NCI-H226 (cell line): ENCODE results near the gene CLCA1.
A peak's percentile ranks its signal among the peaks of the same experiment; 100 is the strongest.
"Not testable (repeated sequence)": the region's sequence is repeated elsewhere in the genome, so short reads cannot be mapped to it uniquely, and the experiment has no call there.

Experiments
- DNase-seq: peaks from one replicate; pipeline ENCODE4 v3.0.0-alpha.2; 2015

Gene CLCA1

DNA sequence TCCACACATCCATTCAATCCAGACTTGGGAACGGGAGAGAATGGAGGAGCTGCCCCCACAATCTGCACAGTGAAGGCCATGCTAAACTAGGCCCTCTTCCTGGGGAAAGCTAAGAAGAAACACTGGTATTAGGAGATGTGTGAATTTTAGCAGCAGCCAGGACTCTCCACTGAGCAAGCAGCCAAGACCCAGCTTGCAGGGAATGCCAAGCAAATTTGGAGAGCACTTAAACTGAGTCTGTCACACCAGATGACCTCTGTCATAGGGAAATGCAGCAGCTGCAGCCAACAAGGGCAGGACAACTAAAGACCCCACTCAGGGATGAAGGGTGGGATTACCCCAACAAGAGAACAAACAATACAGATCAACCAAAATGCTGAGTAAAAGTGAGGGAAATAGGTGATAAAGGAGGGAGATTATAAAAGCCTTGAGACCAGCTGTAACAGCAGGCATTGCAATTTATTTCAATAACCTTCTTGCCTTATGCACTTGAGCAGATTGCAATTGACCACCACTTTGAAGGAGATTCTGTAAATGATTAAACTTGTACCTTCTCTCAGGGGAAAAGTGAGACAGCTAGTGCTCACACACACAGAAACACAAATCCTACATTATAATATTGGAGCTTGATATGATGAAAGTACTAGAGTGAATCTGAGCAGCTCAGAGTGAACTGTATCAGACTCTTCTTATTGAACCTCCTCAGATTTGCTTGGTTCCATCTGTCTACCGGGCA is 2.5 kb upstream of the CLCA1 start:
- DNase-seq = no peak

DNA sequence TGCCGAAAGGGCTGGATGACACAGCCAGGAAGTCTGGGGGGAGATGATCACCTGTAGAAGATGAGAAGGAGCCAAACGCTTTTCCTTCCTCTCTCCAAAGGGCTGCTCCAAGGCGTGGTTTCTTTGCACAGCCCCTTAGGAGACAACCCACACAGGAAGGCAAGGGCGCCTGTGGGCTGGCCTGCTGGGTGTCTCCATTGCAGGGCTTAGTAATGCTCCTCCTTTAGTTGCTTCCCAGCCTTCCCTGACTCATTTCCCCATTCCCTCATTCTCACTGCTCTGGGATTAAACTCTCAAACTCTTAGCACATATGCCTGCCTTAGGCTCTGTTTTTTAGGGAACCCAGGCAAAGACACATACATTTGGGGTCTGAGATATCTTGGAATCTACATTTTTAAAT is 1.7 kb upstream of the CLCA1 start:
- peak; percentile 29 for DNase-seq

DNA sequence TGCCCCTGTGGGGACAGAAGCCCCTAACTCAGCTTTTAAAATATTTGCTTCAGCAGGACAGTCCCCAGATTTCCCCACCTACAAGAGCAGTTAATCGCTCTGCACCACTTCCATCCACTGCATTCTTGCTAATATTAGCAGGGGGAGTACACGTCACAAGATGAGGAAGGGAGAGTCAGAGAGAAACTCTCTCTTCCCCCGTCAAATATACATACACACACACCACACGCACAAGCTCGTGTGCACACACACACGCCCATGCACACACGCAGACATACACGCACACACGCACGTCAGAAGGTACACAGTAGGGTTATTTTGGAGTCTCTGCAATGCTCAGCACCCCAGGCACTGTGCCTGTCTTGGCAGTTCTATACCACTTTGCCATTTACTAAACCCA is 2.1 kb downstream of the CLCA1 start:
- no peak for DNase-seq

DNA sequence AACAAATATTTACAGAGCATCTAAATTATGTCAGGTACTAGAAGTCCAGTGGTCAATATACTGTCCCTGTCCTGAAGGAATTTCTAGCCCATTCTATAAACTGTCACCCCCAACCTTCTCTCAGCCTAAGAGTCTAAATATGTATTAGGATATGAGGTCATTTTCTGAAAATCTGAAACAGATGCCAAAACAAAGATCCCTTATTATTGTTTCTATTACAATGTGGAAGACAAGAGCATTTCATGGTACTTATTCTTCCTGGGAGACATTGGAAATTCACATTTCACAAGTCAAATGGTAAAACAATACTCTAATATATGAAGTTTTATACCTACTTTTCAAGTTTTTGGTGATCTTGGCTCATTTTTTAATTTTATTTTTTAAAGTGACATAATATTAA is 2.6 kb downstream of the CLCA1 start:
- no peak for DNase-seq

DNA sequence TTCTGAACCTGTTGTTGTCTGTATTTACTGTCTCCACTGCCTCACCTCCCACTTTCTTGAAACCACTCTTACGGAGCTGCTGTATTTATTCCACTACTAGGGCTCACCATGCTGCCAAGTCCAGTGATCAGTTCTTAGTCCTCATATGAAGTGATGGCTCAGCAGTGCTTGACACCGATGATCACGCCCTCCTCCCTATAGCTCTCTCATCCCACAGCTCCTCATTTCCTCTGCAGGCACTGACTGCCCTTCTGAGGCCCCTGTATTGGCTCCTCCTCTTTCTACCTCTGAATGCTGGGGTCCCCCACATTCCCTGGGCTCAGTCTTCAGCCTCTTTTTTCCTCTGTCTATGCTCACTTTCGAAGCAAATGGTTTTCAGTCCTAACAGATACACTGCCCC is 3.4 kb downstream of the CLCA1 start:
- DNase-seq = no peak

DNA sequence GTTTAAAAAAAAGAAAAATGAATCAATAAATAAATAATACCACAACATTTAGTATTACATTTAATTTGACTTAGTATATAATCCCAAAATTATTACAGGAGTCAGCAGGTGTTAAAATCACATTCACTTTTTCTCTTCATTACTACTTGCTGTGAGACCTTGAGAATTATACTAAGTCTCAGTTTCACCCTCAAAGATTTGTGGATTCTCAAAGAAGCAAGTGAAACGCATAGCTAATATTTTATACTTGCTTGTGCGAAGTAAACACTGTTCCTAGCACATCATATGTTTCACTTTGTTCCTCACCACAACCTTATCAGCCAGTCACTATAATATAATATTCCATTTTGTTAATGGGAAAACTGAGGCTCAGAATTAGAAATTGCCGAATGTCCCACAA is 4.0 kb downstream of the CLCA1 start:
- no peak for DNase-seq

DNA sequence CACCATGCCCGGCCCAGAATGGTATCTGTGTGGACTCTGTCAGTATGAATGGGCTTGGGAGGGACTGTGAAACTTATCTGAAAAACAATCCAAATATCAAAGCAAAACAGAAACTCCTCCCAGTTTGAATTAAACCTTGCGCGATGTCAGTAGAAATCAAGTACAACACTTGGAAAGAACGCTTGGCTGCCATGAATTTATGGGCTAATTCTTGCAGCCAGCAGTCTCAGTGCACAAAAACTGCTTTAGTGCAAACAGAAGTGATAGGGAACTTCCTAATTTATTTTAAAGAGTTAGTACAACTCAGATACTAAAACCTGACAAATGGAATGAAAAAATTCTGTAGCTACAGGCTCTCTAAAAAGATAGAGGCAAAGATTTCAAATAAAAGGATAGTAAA is 8.5 kb downstream of the CLCA1 start:
- DNase-seq = no peak

DNA sequence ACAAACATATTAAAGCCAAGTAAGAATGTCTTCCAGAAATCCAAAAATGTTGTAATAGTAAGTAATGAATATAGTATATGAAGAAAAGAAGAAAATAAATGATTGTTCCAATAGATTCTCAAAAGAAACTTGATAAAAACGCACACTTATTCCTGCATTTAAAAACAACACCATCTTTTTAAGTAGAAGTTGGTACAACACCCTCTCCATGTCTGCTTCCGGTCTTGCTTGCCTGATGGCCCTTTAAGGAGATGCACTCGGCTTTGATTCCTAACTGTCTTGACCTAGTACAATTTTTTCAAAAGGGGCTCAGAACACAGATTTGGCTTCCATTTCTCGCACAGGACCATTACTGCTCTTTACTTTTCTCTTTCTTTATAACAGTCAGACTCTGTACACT is 9.0 kb downstream of the CLCA1 start:
- DNase-seq = no peak

DNA sequence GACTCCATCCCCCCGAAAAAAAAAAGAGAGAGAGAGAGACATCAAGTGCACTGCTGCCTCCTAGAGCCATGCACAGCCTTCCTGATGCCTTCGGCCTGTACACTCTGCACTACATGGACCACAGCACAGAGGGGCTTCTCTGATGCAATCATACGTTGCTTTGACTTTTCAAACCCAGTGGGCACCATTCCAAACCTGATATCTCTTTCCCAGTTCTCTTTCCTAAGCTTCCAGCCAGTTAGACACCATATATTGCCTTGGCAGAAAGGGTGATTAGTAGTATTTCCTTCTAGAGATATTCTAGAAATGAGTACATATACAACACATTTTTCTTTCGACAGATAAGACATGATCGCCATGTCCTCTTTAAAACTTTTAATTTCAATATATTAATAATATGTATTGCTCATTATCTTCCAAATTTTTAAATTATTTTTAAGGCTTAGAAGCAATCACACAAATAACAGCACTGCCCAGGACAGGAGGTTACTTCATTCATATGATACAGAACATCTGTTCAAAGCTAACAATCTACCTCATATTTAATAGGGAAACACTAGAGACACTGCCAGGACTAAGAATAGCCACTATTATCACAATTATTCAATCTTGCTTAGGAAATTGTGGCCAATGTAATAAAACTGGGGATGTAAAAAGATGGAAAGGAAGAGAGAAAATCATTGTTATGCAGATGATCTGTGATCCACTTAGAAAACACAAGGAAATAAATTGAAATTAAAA is 9.9 kb downstream of the CLCA1 start:
- DNase-seq = no peak

DNA sequence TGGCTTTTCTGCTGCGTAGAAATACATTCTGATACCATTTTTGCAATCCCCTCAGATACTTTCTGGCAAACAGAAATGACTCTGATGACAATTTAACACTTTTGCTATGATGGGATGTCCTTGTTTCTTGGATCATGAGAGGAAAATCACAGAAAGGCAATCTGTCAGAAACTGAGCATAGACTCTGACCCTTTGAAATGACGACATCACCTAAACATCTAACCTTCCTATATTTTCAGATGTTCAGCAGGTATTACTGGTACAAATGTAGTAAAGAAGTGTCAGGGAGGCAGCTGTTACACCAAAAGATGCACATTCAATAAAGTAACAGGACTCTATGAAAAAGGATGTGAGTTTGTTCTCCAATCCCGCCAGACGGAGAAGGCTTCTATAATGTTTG is 13.2 kb downstream of the CLCA1 start:
- DNase-seq = no peak

DNA sequence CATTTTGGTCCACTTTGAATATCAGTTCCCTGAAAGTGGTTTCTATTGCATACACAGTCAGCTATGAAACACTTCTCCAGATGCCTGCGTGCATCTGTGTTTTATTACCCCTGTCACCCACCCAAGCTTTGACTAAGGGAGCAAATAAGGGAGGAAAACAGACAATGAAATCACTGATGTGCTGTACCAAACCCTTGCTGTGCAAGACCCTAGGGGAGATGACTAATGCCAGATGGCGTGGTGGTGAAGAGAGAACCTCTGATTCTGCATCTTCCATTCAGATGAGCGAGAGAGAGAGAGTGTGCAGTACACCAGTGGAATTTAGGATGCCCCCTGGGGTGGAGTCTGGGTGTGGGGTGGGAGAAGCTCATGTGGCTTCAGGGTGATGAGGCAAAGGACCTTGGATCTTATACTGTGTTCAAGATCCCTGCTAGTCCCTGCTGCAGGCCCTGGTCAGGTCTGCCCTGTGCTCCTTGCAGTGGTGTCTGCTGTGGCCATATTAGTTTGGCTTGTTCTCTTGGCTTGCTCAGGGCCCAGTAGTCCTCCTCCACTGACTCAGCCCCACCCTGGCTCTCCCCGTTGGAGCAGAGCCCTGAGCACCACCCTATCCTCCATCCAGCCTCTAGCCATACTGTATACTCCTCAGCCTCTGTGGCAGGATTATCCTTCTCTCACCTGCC is 18.5 kb downstream of the CLCA1 start:
- no peak for DNase-seq

DNA sequence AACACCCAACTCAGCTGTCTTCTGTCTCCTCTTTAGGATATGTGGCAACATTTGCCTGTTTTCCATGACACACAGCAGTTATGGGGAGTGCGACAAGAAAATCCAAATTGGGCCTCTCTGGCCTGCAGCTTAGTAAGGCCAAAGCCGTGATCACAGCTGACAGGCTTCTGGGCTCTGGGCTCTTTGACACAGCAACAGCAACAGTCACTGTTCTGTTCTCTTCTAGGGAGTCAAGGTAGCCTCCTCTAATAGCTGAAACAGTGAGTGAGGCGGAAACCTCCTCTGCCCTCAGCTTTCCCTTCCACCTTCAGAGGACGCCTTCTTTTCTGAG is 19.0 kb downstream of the CLCA1 start:
- no peak for DNase-seq

DNA sequence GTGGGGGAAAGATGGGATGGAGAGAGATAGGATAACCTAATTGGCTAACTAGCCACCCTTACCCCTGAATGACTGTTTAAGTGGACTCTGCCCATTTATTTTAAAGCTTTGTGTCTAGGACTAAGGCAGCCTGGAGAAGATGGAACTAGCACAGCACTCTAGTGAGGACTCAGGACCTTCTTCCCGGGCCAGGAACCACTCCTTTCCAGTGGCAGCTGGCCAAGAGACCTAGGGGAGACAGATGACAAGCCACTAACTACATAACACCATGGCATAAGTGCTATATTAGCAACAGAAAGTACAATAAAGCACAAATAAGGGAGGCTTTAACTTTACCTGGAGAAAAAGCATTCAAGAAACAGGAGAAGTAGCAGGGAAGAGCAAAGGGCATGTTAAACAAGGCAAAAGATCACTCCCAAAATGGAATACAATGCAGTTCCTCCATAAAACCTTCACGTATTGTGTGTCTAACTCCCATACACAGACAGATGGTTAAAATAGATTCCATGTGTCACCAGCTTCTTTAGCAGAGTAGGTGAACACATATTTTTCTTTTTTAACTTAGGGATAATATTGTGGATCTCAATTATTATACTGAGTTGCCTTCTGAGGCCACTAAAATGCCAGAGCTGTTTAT is 20.6 kb downstream of the CLCA1 start:
- DNase-seq = no peak

DNA sequence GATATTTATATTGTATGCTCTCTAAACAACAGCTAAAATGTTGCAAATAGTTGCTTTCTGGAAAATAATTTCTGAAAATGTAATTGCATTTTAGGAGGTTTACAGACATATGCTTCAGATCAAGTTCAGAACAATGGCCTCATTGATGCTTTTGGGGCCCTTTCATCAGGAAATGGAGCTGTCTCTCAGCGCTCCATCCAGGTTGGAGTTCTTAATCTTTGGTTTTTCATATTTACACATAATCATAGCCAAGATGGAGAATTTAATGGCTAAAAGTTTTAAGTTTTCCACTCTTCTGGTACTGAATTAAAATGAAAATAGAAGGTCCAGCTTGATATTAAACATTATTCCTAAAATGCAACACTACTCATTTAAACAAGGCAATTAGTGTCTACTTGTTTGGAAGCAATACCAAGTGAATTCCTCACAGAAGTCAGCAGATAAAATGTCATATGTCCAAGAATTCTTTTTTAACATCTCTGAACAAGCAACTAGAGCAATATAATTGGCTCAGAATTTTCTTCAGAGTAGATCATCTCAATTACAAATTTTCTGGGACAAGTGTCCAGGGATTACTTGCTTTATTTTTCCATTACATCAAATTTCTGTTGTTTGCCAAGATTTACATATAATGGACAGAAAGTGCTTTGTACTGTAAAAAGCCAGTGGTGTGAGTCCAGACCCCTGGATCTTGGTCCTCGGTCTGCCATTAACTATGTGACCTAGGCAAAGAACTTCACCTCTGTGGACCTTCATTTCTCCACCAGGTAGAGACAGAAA is 22.6 kb downstream of the CLCA1 start:
- no peak for DNase-seq

DNA sequence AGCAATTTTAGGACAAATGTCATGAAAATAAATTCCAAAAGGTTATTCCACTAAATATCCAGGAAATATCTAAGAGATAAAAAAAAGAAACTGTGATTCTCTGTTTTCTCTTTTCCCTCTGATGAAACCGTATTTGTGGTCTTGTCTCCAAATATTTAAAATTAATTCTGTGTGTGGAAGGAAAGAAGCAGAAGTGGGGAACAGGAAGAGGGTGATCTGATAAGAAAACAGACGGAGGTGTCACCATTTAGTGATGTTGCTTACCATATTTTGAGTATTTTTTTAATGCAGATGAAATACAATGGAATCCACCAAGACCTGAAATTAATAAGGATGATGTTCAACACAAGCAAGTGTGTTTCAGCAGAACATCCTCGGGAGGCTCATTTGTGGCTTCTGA is 29.6 kb downstream of the CLCA1 start:
- no peak for DNase-seq

DNA sequence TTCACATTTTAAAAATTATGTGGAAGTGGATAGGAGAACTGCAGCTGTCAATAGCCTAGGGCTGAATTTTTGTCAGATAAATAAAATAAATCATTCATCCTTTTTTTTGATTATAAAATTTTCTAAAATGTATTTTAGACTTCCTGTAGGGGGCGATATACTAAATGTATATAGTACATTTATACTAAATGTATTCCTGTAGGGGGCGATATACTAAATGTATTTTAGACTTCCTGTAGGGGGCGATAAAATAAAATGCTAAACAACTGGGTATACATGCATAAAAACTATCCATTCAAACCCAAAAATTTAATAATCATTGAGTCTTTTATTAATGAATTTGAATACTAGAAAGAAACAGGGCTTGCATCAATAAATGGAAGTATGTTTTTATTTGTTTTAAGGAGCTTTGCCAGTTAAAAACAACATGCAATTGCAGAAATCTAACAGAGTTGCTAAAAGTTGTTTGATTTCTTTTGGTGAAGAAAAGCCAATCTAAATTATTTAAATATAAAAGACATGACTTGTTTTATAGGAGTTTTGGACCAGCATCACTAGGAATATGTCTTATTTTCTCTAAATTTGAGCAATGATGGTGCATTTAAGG is 31.4 kb downstream of the CLCA1 start:
- no peak for DNase-seq

DNA sequence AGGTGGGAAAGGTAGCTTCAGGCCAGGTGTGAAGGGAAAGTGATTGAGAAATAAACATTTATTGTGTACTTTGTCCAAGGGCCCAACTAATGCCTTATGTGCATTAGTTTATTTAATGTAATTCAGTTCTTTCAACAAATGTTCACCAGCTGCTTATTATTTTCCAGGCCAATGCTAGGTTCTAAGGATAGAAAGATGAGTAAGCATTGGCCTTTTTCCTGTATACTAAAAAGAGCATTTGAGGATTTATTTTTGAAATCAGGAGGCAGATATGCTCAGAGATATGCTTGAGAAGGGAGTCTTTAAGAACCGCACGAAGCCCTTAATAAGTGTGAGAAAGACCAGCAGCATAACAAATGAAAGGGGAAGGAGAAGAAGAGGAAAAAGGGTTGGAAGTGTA is 32.0 kb downstream of the CLCA1 start:
- DNase-seq = no peak

DNA sequence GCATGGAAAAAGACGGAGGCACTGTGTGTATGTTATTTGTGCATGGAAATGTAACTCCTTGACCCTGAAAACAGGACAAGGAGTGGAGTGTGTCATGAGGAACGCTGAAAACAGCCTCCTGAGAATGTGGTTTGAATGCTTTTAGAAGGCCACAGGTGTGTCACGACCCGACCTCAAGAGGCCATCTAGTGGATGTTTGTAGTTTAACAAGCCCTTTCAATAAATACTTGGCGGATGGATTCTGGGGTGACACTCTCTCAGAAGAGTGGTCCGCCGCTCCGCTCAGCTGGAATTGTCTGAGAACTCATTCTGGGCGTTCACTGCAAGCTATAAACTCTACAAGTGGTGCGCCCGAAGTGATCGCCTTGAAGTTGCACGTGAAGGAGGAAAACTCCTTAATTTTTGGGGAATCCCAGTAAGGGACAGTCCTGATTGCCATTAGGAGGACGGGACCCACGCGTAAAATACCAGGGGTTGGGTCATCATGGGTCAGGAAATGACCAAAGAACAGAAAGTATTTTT is 33.5 kb downstream of the CLCA1 start:
- DNase-seq = not testable (repeated sequence)

DNA sequence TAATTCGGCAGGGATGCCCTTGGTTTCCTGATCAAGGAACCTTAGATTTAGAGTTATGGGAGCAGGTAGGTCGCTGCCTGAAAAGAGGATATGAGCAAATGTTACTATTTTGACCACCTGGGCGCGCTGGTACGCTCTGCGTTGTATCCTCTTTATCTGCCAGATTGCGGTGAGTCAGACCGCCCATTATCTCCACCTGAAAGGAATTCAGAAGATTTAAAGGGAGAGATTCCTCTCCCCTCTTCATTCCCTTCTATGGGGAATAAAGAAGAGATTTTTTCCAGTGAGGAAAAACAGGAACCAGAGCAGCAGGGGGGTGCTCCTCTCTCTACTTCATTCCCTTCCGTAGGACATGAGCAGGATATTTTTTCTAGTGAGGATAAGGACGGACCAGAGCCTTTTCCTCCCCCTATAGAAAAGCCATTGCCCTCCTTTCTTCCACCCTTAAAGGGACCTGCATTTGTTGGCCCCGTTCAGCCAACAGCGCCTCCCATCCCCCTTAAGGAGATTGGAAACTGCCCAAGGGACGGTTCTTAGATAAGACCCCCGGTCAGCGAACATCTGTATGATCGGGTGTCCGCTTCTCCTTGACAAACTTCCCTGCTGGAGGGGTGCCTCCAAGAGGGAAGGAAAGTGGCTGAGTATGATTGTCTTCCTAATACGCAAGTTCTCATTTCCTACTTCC is 34.1 kb downstream of the CLCA1 start:
- DNase-seq = peak; percentile 84

DNA sequence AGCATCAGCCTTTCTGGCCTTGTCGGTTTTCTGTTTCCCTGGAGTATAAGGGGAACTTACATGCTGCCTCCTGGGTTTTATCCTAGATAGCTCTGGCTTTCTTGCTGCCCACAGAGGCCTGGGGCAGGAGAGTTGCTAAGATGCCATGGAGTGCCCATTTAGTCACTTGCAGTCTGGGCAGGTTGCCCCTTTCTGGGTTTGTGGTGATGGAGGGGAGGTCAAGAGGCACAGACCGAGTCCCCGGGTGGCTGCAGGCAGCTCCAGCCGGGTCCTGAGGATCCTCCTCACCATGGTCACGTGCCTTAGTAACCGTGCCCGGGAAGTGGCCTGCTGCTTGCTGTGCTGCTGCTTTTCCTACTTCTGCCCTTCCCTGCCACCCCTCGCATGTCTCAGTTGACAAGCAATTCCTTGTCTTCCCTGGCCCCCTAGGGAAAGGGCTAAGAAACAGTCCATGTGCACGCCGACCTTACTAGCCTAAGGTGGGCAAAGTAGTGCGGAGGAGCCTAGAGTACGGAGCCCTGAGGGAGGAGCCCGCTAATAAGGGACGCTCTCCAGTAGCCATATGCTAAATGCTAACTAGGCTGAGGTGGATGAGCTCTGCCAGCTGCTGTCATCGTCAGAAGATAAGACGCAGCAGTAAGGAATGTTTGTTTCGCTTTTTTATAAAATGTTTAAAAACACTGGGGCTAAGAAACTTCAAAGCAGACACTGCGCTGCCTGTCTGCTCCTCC is 34.8 kb downstream of the CLCA1 start:
- no peak for DNase-seq

DNA sequence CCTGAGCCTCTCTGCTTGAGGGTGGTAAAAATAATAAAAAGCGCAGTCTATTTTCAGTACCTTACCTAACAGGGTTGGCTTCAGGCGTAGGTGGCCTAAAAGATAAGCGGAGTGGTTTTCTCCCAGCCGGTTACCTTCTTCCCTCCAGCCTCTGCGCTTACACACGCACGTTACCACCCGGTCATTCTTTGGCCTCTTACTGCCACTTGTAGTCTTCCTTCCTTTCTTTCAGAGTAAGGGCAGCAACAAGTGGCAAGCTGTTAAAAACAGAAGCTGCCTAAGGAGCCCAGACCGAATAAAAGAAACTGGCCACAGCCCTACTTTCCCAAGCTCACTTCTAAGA is 35.4 kb downstream of the CLCA1 start:
- no peak for DNase-seq
